Karpas-422 (cell line): ENCODE data around the gene GCSAM. TPM values are rescaled to one million over a fixed set of nuclear protein-coding genes. Genes with fewer than 3 reads are reported as not detected.

Experiments
- DNase-seq: peaks from one replicate; pipeline ENCODE4 v3.0.0-alpha.2; 2015
- H2AFZ ChIP-seq: fragments of 200-600 bp; sonication (generic); 2 replicates; pipeline ENCODE4 v1.6.1; 2014; ENCODE audit warnings: antibody characterized with exemption, low read length, mixed read lengths
- H3K27ac ChIP-seq: fragments of 200-600 bp; sonication (generic); 2 replicates; pipeline ENCODE4 v1.5.1; 2014; ENCODE audit warnings: mild to moderate bottlenecking, low read length, moderate library complexity
- H3K27me3 ChIP-seq: fragments of 200-600 bp; sonication (generic); 2 replicates; pipeline ENCODE4 v1.6.1; 2014; ENCODE audit warnings: low read length, mixed read lengths
- H3K36me3 ChIP-seq: fragments of 200-600 bp; sonication (generic); 2 replicates; pipeline ENCODE4 v1.6.1; 2014; ENCODE audit warnings: low read length, mixed read lengths; ENCODE audit not compliant: insufficient read depth
- H3K4me1 ChIP-seq: fragments of 200-600 bp; sonication (generic); 2 replicates; pipeline ENCODE4 v1.6.1; 2014; ENCODE audit warnings: mild to moderate bottlenecking, low read length, mixed read lengths
- H3K4me2 ChIP-seq: fragments of 200-600 bp; sonication (generic); 2 replicates; pipeline ENCODE4 v1.6.1; 2014; ENCODE audit warnings: low read length, low read depth, mild to moderate bottlenecking; ENCODE audit not compliant: poor library complexity, severe bottlenecking
- H3K4me3 ChIP-seq: fragments of 200-600 bp; sonication (generic); 2 replicates; pipeline ENCODE4 v1.5.1; 2014; ENCODE audit warnings: mild to moderate bottlenecking, antibody characterized with exemption, low read length, mixed read lengths
- H3K79me2 ChIP-seq: fragments of 200-600 bp; sonication (generic); 2 replicates; pipeline ENCODE4 v1.6.1; 2014; ENCODE audit warnings: mild to moderate bottlenecking, low read length, mixed read lengths
- H3K9ac ChIP-seq: fragments of 200-600 bp; sonication (generic); 2 replicates; pipeline ENCODE4 v1.6.0; 2014; ENCODE audit warnings: low read length
- H3K9me2 ChIP-seq: fragments of 200-600 bp; sonication (generic), shearing (Covaris generic); replicated peaks from 2 replicates; pipeline ENCODE4 v1.6.0; 2014; ENCODE audit warnings: mild to moderate bottlenecking, low read length, moderate library complexity; ENCODE audit not compliant: insufficient read depth
- H3K9me3 ChIP-seq: fragments of 300-700, 200-600 bp; sonication (generic); 2 replicates; pipeline ENCODE4 v1.6.1; 2014; ENCODE audit warnings: low read length, mixed read lengths
- H4K20me1 ChIP-seq: fragments of 200-600 bp; sonication (generic); 2 replicates; pipeline ENCODE4 v1.6.1; 2014; ENCODE audit warnings: mild to moderate bottlenecking, antibody characterized with exemption, low read length, low read depth; ENCODE audit not compliant: insufficient read depth
- total RNA-seq: library from RNA; depleted of rRNA; stranded (reverse); fragments of >200 nt; shearing (Covaris generic); gene quantifications from 2 replicates; pipeline ENCODE4 v1.2.3, GENCODE V29; 2014; ENCODE audit warnings: low replicate concordance; rRNA removed

Gene GCSAM, protein sequence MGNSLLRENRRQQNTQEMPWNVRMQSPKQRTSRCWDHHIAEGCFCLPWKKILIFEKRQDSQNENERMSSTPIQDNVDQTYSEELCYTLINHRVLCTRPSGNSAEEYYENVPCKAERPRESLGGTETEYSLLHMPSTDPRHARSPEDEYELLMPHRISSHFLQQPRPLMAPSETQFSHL
- 39.2 and 130 TPM in 2 replicates for total RNA-seq

DNA sequence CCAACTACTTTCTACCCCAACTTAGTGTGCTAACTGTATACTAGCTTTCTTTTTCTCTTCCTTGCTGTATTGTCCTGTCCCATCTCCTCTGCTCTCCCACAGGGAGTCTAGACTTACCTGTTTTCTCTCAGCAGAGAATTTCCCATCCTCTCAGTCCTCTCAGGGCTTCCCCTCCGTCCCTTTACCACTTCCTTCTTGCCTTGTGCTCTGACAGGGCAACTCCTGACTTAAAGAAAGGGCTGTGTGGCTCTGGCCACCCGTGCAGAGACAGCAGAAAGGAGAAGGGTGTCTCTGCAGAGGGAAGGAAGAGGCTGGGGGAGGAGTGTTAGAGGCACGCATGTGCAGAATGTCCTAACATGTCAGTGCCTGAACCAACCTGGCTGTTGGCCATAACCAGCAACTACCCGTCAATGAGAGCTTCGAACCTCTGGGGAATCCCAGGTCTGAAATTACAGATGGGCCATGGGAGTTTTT, at the start of gene GCSAM:
GCSAM (minus strand) TSS at position 274 of the 474 bp plus-strand sequence; CDS start at position 146, 128 bp downstream.
- peaks cover 95% of the 10 kb centered on the region for H3K4me1 ChIP-seq
- H3K9me2 ChIP-seq: no peaks in the 10 kb centered on the region
- H3K36me3 ChIP-seq: peaks cover 4% of the 10 kb centered on the region; the same call in 1 of the 2 replicates
- peak within 1 kb of the TSS; percentile 99 for H3K27ac ChIP-seq
- H3K79me2 ChIP-seq: peaks cover 24% of the 10 kb centered on the region
- H3K4me2 ChIP-seq: peak within 1 kb of the TSS; percentile 91
- H3K27me3 ChIP-seq: no peaks in the 10 kb centered on the region
- peak; percentile 93 for DNase-seq
- H3K9me3 ChIP-seq: no peaks in the 10 kb centered on the region
- peak within 1 kb of the TSS; percentile 92 for H3K9ac ChIP-seq
- no peaks in the 10 kb centered on the region for H4K20me1 ChIP-seq
- H2AFZ ChIP-seq: no peak within 1 kb of the TSS
- peak within 1 kb of the TSS; percentile 80 for H3K4me3 ChIP-seq

DNA sequence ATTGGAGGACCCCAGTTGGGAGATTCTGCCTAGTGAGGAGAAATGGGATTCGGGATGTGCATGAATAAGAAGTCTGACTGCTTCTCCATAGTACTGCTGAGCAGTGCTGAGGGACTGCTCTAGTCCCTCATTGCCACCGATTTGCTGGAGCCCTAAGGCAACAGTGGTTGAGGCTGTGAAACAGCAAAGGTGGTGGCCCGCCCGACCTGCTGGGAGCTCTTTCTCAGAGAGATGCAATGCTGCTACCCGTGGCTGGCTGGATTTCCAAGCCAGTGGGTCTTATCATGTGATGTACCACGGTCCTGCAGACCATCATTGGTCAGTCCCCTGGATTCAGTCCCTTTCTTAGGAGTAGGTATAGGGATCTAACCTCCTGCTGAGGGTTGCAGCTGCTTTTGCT, 42.6 kb upstream of the GCSAM start:
- Histone ChIP-seq H3K27me3 (no peaks in the 10 kb centered on the region), H3K4me1 (no peaks in the 10 kb centered on the region), H3K27ac (no peak overlapping the region), H4K20me1 (no peaks in the 10 kb centered on the region), H3K9me3 (no peaks in the 10 kb centered on the region), H3K9ac (no peak overlapping the region), H3K79me2 (no peaks in the 10 kb centered on the region), H3K36me3 (no peaks in the 10 kb centered on the region), H3K4me2 (no peak overlapping the region), H3K9me2 (no peaks in the 10 kb centered on the region), H3K4me3 (no peak overlapping the region), H2AFZ (no peak overlapping the region)
- no peak for DNase-seq

DNA sequence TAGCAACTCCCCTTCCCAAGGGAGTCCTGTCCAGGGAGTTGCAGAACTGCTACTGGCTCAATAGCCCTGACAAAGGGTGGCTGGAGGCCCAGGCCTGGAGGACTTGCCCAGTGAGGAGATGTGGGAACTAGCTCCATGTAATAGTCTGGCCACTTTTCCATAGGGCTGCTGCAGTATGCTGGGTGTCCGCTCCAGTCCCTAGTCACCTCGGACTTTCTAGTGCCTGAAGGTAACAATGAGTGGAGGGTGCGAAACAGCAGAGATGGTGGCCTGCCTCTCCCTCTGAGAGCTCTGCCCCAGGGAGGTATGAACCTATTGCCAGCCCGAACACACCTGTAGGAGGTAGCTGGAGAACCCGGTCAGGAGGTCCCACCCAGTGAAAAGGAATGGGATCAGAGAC, 42.0 kb upstream of the GCSAM start:
- no peak overlapping the region for H3K4me3 ChIP-seq
- H3K9me2 ChIP-seq: no peaks in the 10 kb centered on the region

DNA sequence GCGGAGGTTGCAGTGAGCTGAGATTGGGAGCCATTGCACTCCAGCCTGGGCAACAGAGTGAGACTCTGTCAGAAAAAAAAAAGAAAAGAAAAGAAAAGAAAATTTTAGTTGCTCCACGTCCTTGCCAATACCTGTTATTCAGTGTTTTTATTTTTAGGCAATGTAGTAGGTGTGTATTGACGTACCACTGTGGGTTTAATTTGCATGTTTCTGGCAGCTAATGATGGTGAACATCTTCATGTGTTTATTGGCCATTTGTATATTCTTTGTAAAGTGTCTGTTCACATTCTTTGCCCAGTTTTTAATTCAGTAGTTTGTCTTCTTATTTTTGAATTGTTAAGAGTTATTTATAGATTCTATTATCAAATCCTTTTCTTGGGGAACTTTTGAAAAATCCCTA, 38.1 kb upstream of the GCSAM start:
- DNase-seq: no peak

More for the DNA sequence above, 42.0 kb upstream of the GCSAM start:
- no peaks in the 10 kb centered on the region for H4K20me1 ChIP-seq
- no peaks in the 10 kb centered on the region for H3K79me2 ChIP-seq
- no peak overlapping the region for H2AFZ ChIP-seq
- no peaks in the 10 kb centered on the region for H3K4me1 ChIP-seq
- no peaks in the 10 kb centered on the region for H3K36me3 ChIP-seq
- no peaks in the 10 kb centered on the region for H3K9me3 ChIP-seq
- H3K9ac ChIP-seq: no peak overlapping the region
- no peak overlapping the region for H3K27ac ChIP-seq
- H3K27me3 ChIP-seq: no peaks in the 10 kb centered on the region
- no peak for DNase-seq
- no peak overlapping the region for H3K4me2 ChIP-seq

DNA sequence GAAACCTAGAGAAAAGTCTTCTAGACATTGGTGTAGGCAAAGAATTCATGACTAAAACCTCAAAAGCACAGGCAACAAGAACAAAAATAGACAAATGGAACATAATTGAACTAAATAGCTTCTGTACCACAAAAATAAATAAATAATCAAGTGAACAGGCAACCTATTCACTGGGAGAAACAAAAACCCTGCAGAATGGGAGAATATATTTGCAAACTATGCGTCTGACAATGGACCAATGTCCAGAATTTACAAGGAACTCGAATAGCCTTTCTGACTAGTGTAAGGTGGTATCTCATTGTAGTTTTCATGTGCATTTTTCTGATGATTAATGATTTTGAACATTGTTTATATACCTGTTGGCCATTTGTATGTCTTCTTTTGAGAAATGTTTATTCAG, 37.0 kb upstream of the GCSAM start:
- Histone ChIP-seq H3K27me3 (no peaks in the 10 kb centered on the region), H2AFZ (no peak overlapping the region), H3K79me2 (no peaks in the 10 kb centered on the region), H3K9me2 (no peaks in the 10 kb centered on the region), H3K9ac (no peak overlapping the region), H4K20me1 (no peaks in the 10 kb centered on the region), H3K4me1 (peaks cover 16% of the 10 kb centered on the region), H3K4me3 (no peak overlapping the region), H3K27ac (no peak overlapping the region), H3K4me2 (no peak overlapping the region), H3K36me3 (no peaks in the 10 kb centered on the region), H3K9me3 (no peaks in the 10 kb centered on the region)
- no peak for DNase-seq

More for the DNA sequence above, 38.1 kb upstream of the GCSAM start:
- H3K9ac ChIP-seq: no peak overlapping the region
- no peak overlapping the region for H3K27ac ChIP-seq
- no peaks in the 10 kb centered on the region for H3K27me3 ChIP-seq
- H3K4me1 ChIP-seq: peaks cover 16% of the 10 kb centered on the region
- no peaks in the 10 kb centered on the region for H3K36me3 ChIP-seq
- H3K9me2 ChIP-seq: no peaks in the 10 kb centered on the region
- no peaks in the 10 kb centered on the region for H4K20me1 ChIP-seq
- no peak overlapping the region for H3K4me2 ChIP-seq
- no peaks in the 10 kb centered on the region for H3K9me3 ChIP-seq
- H2AFZ ChIP-seq: no peak overlapping the region
- H3K4me3 ChIP-seq: no peak overlapping the region
- no peaks in the 10 kb centered on the region for H3K79me2 ChIP-seq

DNA sequence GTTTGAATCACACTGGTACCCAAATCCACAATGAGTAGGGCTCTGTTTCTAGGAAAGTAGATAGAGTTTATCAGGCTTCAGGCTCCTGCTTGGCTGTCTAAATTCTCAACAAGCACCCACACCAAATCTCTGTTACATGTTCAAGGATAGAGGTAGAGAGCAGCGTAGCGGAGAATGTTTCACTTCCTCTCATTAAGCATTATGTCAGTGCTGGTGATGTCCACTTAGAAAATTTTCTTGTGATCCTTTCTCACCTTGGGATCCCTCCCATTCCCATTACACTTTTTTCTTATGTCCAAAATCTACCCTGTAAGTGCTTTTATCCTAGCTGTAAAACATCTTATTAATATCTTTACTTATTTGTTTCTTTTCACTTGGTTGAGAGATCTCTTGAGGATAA, 34.7 kb upstream of the GCSAM start:
- peak overlapping the region; percentile 61; the same call in 1 of the 2 replicates for H2AFZ ChIP-seq
- H3K9me3 ChIP-seq: no peaks in the 10 kb centered on the region
- no peak overlapping the region for H3K4me3 ChIP-seq
- H3K9me2 ChIP-seq: no peaks in the 10 kb centered on the region
- H3K27me3 ChIP-seq: no peaks in the 10 kb centered on the region
- H3K9ac ChIP-seq: no peak overlapping the region
- peaks cover 16% of the 10 kb centered on the region for H3K4me1 ChIP-seq
- H3K4me2 ChIP-seq: peak overlapping the region; percentile 44
- no peaks in the 10 kb centered on the region for H3K79me2 ChIP-seq
- DNase-seq: peak; percentile 70
- H4K20me1 ChIP-seq: no peaks in the 10 kb centered on the region
- H3K27ac ChIP-seq: peak overlapping the region; percentile 21; the same call in 1 of the 2 replicates
- H3K36me3 ChIP-seq: no peaks in the 10 kb centered on the region

DNA sequence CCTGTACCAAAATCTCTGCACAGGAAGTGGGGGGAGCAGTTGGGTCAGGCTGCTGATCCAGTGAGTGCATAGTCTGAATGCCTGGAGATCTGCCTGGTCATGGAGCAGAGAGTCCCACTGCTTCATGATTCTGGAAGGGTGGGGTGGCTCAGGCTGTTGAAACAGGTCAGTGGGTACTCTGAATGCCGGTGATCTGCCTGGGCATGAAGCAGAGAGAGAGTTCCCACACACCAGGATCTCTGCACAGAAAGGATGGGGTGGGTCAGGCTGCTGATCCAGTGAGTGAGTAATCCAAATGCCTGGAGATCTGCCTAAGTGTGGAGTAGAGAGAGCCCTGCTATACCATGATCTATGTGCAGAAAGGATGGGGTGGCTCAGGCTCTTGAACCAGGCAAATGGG, 16.1 kb upstream of the GCSAM start:
- DNase-seq: no peak
- Histone ChIP-seq H4K20me1 (no peaks in the 10 kb centered on the region), H3K4me1 (no peaks in the 10 kb centered on the region), H3K79me2 (no peaks in the 10 kb centered on the region), H3K9me2 (no peaks in the 10 kb centered on the region), H3K9me3 (peaks cover 14% of the 10 kb centered on the region), H3K4me3 (no peak overlapping the region), H3K36me3 (no peaks in the 10 kb centered on the region), H3K27ac (no peak overlapping the region), H2AFZ (no peak overlapping the region), H3K27me3 (no peaks in the 10 kb centered on the region), H3K9ac (no peak overlapping the region), H3K4me2 (no peak overlapping the region)

DNA sequence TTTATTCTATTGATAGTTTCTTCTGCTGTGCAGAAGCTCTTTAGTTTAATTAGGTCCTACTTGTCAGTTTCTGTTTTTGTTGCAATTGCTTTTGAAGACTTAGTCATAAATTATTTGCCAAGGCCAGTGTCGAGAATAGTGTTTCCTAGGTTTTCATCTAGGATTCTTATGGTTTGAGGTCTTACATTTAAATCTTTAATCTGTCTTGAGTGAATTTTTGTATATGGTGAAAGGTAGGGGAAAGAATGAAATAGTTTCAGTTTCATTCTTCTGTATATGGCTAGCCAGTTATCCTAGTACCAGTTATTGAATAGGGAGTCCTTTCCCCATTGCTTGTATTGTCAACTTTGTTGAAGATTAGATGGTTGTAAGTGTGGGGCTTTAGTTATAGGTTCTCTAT, 10.6 kb upstream of the GCSAM start:
- no peaks in the 10 kb centered on the region for H3K27me3 ChIP-seq
- no peaks in the 10 kb centered on the region for H3K36me3 ChIP-seq
- no peak overlapping the region for H3K9ac ChIP-seq
- no peaks in the 10 kb centered on the region for H3K79me2 ChIP-seq
- no peak overlapping the region for H3K4me2 ChIP-seq
- no peak for DNase-seq
- H2AFZ ChIP-seq: no peak overlapping the region
- peaks cover 14% of the 10 kb centered on the region for H3K9me3 ChIP-seq
- no peaks in the 10 kb centered on the region for H3K9me2 ChIP-seq
- no peak overlapping the region for H3K4me3 ChIP-seq
- H4K20me1 ChIP-seq: no peaks in the 10 kb centered on the region
- H3K4me1 ChIP-seq: peaks cover under 1% of the 10 kb centered on the region
- no peak overlapping the region for H3K27ac ChIP-seq
